Measurements from ENCODE around the gene ASMTL.
"Not testable (repeated sequence)": the region's sequence is repeated elsewhere in the genome, so short reads cannot be mapped to it uniquely, and the experiment has no call there.

The ASMTL gene

GRCh38 chrX:1419545-1420355, 33.0 kb downstream of the ASMTL start:
- no peak overlapping the region for H3K4me3 ChIP-seq (ENCODE audit: low read length)
- no peak for DNase-seq (ENCODE audit: low read depth, low spot score)

- H3K4me3 ChIP-seq (ENCODE audit: low read length) = no peak overlapping the region
- no peak for DNase-seq (ENCODE audit: low read depth, low spot score)
These were observed 33.7 kb downstream of the ASMTL start for GRCh38 chrX:1418901-1419544.

GRCh38 chrX:1417921-1418771, 34.6 kb downstream of the ASMTL start:
- DNase-seq (ENCODE audit: low read depth, low spot score) = no peak
- no peak overlapping the region for H3K4me3 ChIP-seq (ENCODE audit: low read length)

GRCh38 chrX:1416965-1417760, 35.5 kb downstream of the ASMTL start:
- no peak for DNase-seq (ENCODE audit: low read depth, low spot score)
- H3K4me3 ChIP-seq (ENCODE audit: low read length) = no peak overlapping the region

- no peak overlapping the region for H3K4me3 ChIP-seq (ENCODE audit: low read length)
- DNase-seq (ENCODE audit: low read depth, low spot score) = no peak
These were observed 36.4 kb downstream of the ASMTL start for GRCh38 chrX:1416327-1416784.

- H3K4me3 ChIP-seq (ENCODE audit: low read length) = no peak overlapping the region
- DNase-seq (ENCODE audit: low read depth, low spot score) = no peak
These were observed 40.1 kb downstream of the ASMTL start for GRCh38 chrX:1412551-1413161.

GRCh38 chrX:1411326-1411725, 41.4 kb downstream of the ASMTL start:
- no peak for DNase-seq (ENCODE audit: low read depth, low spot score)

GRCh38 chrX:1407035-1407434, 45.7 kb downstream of the ASMTL start:
- DNase-seq (ENCODE audit: low read depth, low spot score) = no peak

More at GRCh38 chrX:1411326-1411725, 41.4 kb downstream of the ASMTL start:
- H3K4me3 ChIP-seq (ENCODE audit: low read length) = no peak overlapping the region

GRCh38 chrX:1405769-1406168, 46.9 kb downstream of the ASMTL start:
- not testable (repeated sequence) for DNase-seq (ENCODE audit: low read depth, low spot score); H3K4me3 ChIP-seq (ENCODE audit: low read length)

More at GRCh38 chrX:1407035-1407434, 45.7 kb downstream of the ASMTL start:
- no peak overlapping the region for H3K4me3 ChIP-seq (ENCODE audit: low read length)

- not testable (repeated sequence) for DNase-seq (ENCODE audit: low read depth, low spot score); H3K4me3 ChIP-seq (ENCODE audit: low read length)
These were observed 48.8 kb downstream of the ASMTL start for GRCh38 chrX:1403867-1404266.

GRCh38 chrX:1403228-1403627, 49.5 kb downstream of the ASMTL start:
- DNase-seq (ENCODE audit: low read depth, low spot score) = no peak
- no peak overlapping the region for H3K4me3 ChIP-seq (ENCODE audit: low read length)

- no peak for DNase-seq (ENCODE audit: low read depth, low spot score)
- H3K4me3 ChIP-seq (ENCODE audit: low read length) = no peak overlapping the region
These were observed 50.9 kb downstream of the ASMTL start for GRCh38 chrX:1401611-1402430.

GRCh38 chrX:1400742-1401471, 51.8 kb downstream of the ASMTL start:
- no peak for DNase-seq (ENCODE audit: low read depth, low spot score)
- H3K4me3 ChIP-seq (ENCODE audit: low read length) = no peak overlapping the region

- H3K4me3 ChIP-seq (ENCODE audit: low read length) = no peak overlapping the region
- DNase-seq (ENCODE audit: low read depth, low spot score) = no peak
These were observed 52.7 kb downstream of the ASMTL start for GRCh38 chrX:1400049-1400448.

GRCh38 chrX:1398431-1399340, 54.0 kb downstream of the ASMTL start:
- H3K4me3 ChIP-seq (ENCODE audit: low read length) = no peak overlapping the region
- no peak for DNase-seq (ENCODE audit: low read depth, low spot score)

Measured in Jurkat, Clone E6-1 (cell line).